SK-N-SH treated with all-trans-retinoic acid at 6 μM for 48 hours (cell line): ENCODE data around the gene ITPRIPL2.

ENCODE experiments used
- BACH2 ChIP-seq: fragments of 250-450 bp; sonication (Bioruptor Pico); IDR thresholded peaks from 2 replicates; pipeline ENCODE4 v1.9.0; 2021; ENCODE audit warnings: mild to moderate bottlenecking, borderline replicate concordance
- CSDC2 ChIP-seq: fragments of 250-450 bp; sonication (Bioruptor Pico); IDR thresholded peaks from 2 replicates; pipeline ENCODE4 v1.5.0; 2020; ENCODE audit warnings: mild to moderate bottlenecking, moderate library complexity
- ESRRG ChIP-seq: fragments of 250-450 bp; sonication (Bioruptor Pico); IDR thresholded peaks from 2 replicates; pipeline ENCODE4 v1.6.1; 2021; ENCODE audit warnings: mild to moderate bottlenecking
- OSR1 ChIP-seq: fragments of 250-450 bp; sonication (Bioruptor Pico); IDR thresholded peaks from 2 replicates; pipeline ENCODE4 v1.8.0; 2022; ENCODE audit warnings: moderate library complexity, mild to moderate bottlenecking, inconsistent platforms
- PATZ1 ChIP-seq: fragments of 250-450 bp; sonication (Bioruptor Pico); IDR thresholded peaks from 2 replicates; pipeline ENCODE4 v1.8.0; 2020; ENCODE audit warnings: mild to moderate bottlenecking, moderate library complexity, borderline replicate concordance
- PPARA ChIP-seq: fragments of 250-450 bp; sonication (Bioruptor Pico); IDR thresholded peaks from 2 replicates; pipeline ENCODE4 v1.5.0; 2020; ENCODE audit warnings: mild to moderate bottlenecking, borderline replicate concordance
- RARB ChIP-seq: fragments of 250-450 bp; sonication (Bioruptor Pico); IDR thresholded peaks from 2 replicates; pipeline ENCODE4 v1.8.0; 2021; ENCODE audit warnings: mild to moderate bottlenecking, moderate library complexity
- SNAI2 ChIP-seq: fragments of 250-450 bp; sonication (Bioruptor Pico); IDR thresholded peaks from 2 replicates; pipeline ENCODE4 v1.5.0; 2020; ENCODE audit warnings: mild to moderate bottlenecking, moderate library complexity
- TCF4 ChIP-seq: fragments of 250-450 bp; sonication (Bioruptor Pico); IDR thresholded peaks from 2 replicates; pipeline ENCODE4 v1.8.0; 2021; ENCODE audit warnings: mild to moderate bottlenecking, moderate library complexity, borderline replicate concordance
- TOX ChIP-seq: fragments of 250-450 bp; sonication (Bioruptor Pico); IDR thresholded peaks from 2 replicates; pipeline ENCODE4 v1.8.0; 2021; ENCODE audit warnings: mild to moderate bottlenecking, moderate library complexity, borderline replicate concordance
- ZC3H10 ChIP-seq: fragments of 250-450 bp; sonication (Bioruptor Pico); IDR thresholded peaks from 2 replicates; pipeline ENCODE4 v1.5.1; 2021; ENCODE audit warnings: mild to moderate bottlenecking, moderate library complexity
- ZFP3 ChIP-seq: fragments of 250-450 bp; sonication (Bioruptor Pico); IDR thresholded peaks from 2 replicates; pipeline ENCODE4 v1.5.0; 2020; ENCODE audit warnings: mild to moderate bottlenecking, moderate library complexity
- ZNF565 ChIP-seq: fragments of 450-650 bp; formaldehyde crosslinking; conservative IDR thresholded peaks from 2 replicates; pipeline ENCODE4 v1.5.0; 2020; ENCODE audit warnings: low read depth, mild to moderate bottlenecking, moderate library complexity
- ZNF70 ChIP-seq: fragments of 450-650 bp; formaldehyde crosslinking; IDR thresholded peaks from 2 replicates; pipeline ENCODE4 v1.5.0; 2020; ENCODE audit warnings: mild to moderate bottlenecking, moderate library complexity

- TF ChIP-seq OSR1: no peak
- no peak for TF ChIP-seq PPARA
- no peak for TF ChIP-seq ESRRG (CRISPR knock-in tag)
- no peak for TF ChIP-seq RARB (CRISPR knock-in tag)
- TF ChIP-seq SNAI2: no peak
- no peak for TF ChIP-seq TCF4 (CRISPR knock-in tag)
- no peak for TF ChIP-seq PATZ1 (CRISPR knock-in tag)
- no peak for TF ChIP-seq TOX (CRISPR knock-in tag)
- no peak for TF ChIP-seq ZNF70
- no peak for TF ChIP-seq ZNF565 (CRISPR knock-in tag)
- no peak for TF ChIP-seq BACH2 (CRISPR knock-in tag)
- TF ChIP-seq ZFP3 (CRISPR knock-in tag): no peak
- no peak for TF ChIP-seq CSDC2 (CRISPR knock-in tag)
- no peak for TF ChIP-seq ZC3H10
Observed at GRCh38 chr16:19132898-19133297, 19.1 kb downstream of the ITPRIPL2 start.
